Heart left ventricle (tissue), 13 donors: ENCODE data around the gene C9orf152.

Source experiments
- CTCF ChIP-seq, 12 donors: fragments of 200-600 bp; sonication (generic) in 4 of 12; IDR thresholded peaks; one replicate each; pipeline versions ENCODE4 v1.5.0 to v1.8.0; 2018 to 2022; ENCODE audit warnings: antibody characterized with exemption in 12 of 12, mild to moderate bottlenecking in 5 of 12
- POLR2A ChIP-seq, 2 donors: fragments of 450-650 bp; IDR thresholded peaks; one replicate each; pipeline ENCODE4 v1.6.1; 2017; ENCODE audit warnings: antibody characterized with exemption in 2 of 2, mild to moderate bottlenecking in 2 of 2, moderate library complexity in 2 of 2
- donor health status: ischemic (EF 13 %, LVEDD 7.1; RV severe dilation, severe dysfunction).
- donor health status: DM: no; HTN: yes; CAD: no.
- donor health status: DM: no; HTN: no; CAD: no.
- donor health status: ischemic (EF 25% LVEDD 6.9; RV normal size, moderate dysfunction).
- donor health status: ischemic (EF 25% LVEDD 5.7; RV mildly dilated, moderate dysfunction).
- donor health status: ischemic (EF 35%, LVEDD 5.7; RV mildly dilated, moderate dysfunction).
- donor health status: nonischemic (EF 11% LVEDD 7.7; RV severe dilation, severe dysfunction).
- donor health status: DM: yes; HTN: yes; CAD: no.
- donor health status: PGD.
- donor health status: ischemic (EF 29% LVEDD 5.4; RV normal size, mild dysfunction).
- donor health status: nonischemic (EF 23%, LVEDD 6.1; RV moderate dilation, normal function).

- TF ChIP-seq CTCF (IDR thresholded peaks at IDR 0.05) (no peak), POLR2A (IDR thresholded peaks at IDR 0.05) (no peak)
These were observed 8.3 kb downstream of the C9orf152 start for GRCh38 chr9:110199643-110200042.
